MM.1S (cell line): ENCODE data around the gene SNX21.

ENCODE experiments used
- DNase-seq: peaks from one replicate; pipeline ENCODE4 v3.0.0-alpha.2; 2015
- H2AFZ ChIP-seq: fragments of 300-600 bp; sonication (generic); 2 replicates; pipeline ENCODE4 v1.6.0; 2016; ENCODE audit warnings: antibody characterized with exemption, low read length
- H3F3A ChIP-seq: fragments of 300-600 bp; sonication (generic); 2 replicates; pipeline ENCODE4 v1.6.1; 2016; ENCODE audit warnings: mild to moderate bottlenecking, antibody characterized with exemption, low read length, moderate library complexity, mixed read lengths; ENCODE audit not compliant: insufficient read depth
- H3K27ac ChIP-seq: fragments of 300-600 bp; sonication (generic); 2 replicates; pipeline ENCODE4 v1.5.1; 2016; ENCODE audit warnings: mild to moderate bottlenecking, low read length
- H3K27me3 ChIP-seq: fragments of 300-600 bp; sonication (generic); replicated peaks from 2 replicates; pipeline ENCODE4 v1.6.0; 2016; ENCODE audit warnings: low read length; ENCODE audit not compliant: insufficient read depth
- H3K36me3 ChIP-seq: fragments of 300-600 bp; sonication (generic); replicated peaks from 2 replicates; pipeline ENCODE4 v1.6.1; 2016; ENCODE audit warnings: mild to moderate bottlenecking, low read length, mixed read lengths; ENCODE audit not compliant: insufficient read depth
- H3K4me1 ChIP-seq: fragments of 300-600 bp; sonication (generic); 2 replicates; pipeline ENCODE4 v1.6.1; 2016; ENCODE audit warnings: low read length, mixed read lengths
- H3K4me2 ChIP-seq: fragments of 300-600 bp; sonication (generic); 2 replicates; pipeline ENCODE4 v1.6.0; 2016; ENCODE audit warnings: low read depth, low read length
- H3K4me3 ChIP-seq: fragments of 300-600 bp; sonication (generic); 2 replicates; pipeline ENCODE4 v1.5.1; 2016; ENCODE audit warnings: low read length, mixed read lengths
- H3K79me2 ChIP-seq: fragments of 300-600 bp; sonication (generic); 2 replicates; pipeline ENCODE4 v1.6.1; 2016; ENCODE audit warnings: mixed run types, low read length, mixed read lengths
- H3K9ac ChIP-seq: fragments of 300-600 bp; sonication (generic); 2 replicates; pipeline ENCODE4 v1.6.1; 2016; ENCODE audit warnings: low read length, mixed read lengths
- H3K9me2 ChIP-seq: fragments of 300-600 bp; sonication (generic); replicated peaks from 2 replicates; pipeline ENCODE4 v1.6.1; 2016; ENCODE audit warnings: mild to moderate bottlenecking, low read length, mixed read lengths; ENCODE audit not compliant: insufficient read depth
- H3K9me3 ChIP-seq: fragments of 300-600 bp; sonication (generic); replicated peaks from 2 replicates; pipeline ENCODE4 v1.6.1; 2016; ENCODE audit warnings: mild to moderate bottlenecking, low read length, mixed read lengths; ENCODE audit not compliant: insufficient read depth
- H4K20me1 ChIP-seq: fragments of 300-600 bp; sonication (generic); 2 replicates; pipeline ENCODE4 v1.6.1; 2016; ENCODE audit warnings: mild to moderate bottlenecking, low read length, moderate library complexity, mixed read lengths; ENCODE audit not compliant: insufficient read depth
- CTCF ChIP-seq: fragments of 300-600 bp; sonication (generic); IDR thresholded peaks from 2 replicates; pipeline ENCODE4 v1.5.1; 2016; ENCODE audit warnings: antibody characterized with exemption, low read length, mixed read lengths
- EZH2 ChIP-seq: fragments of 300-600 bp; sonication (generic); optimal IDR thresholded peaks from 2 replicates; pipeline ENCODE3; 2017; ENCODE audit warnings: low read depth, mild to moderate bottlenecking, antibody characterized with exemption, low read length, mixed read lengths
- EZH2phosphoT487 ChIP-seq: fragments of 300-600 bp; sonication (generic); IDR thresholded peaks from 2 replicates; pipeline ENCODE4 v1.6.1; 2018; ENCODE audit warnings: antibody characterized with exemption, low read length

The SNX21 gene

DNA sequence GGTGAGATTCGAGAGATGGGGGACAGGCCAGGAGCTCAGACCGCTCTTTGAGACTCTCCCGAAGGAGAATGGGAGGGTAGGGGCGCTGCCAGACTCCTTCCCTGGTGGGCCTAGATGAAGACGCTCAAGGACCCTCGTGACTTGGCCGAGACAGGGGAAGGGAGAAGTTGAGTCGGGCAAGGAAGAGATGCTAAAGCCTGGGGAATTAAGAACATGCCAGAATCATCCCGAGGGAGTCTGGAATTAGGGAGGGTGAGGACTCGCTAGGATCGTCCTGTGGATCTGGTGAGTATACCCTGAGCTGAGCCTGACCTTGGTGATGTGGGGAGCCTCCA is 20.6 kb upstream of the SNX21 start:
- no peak for DNase-seq
- peak overlapping the region; percentile 76 for H2AFZ ChIP-seq
- H3K79me2 ChIP-seq: peaks cover 19% of the 10 kb centered on the region
- peak overlapping the region; percentile 67 for H3K4me2 ChIP-seq
- TF ChIP-seq EZH2phosphoT487: no peak
- TF ChIP-seq EZH2: no peak
- TF ChIP-seq CTCF: no peak
- peaks cover 14% of the 10 kb centered on the region for H3F3A ChIP-seq
- H3K36me3 ChIP-seq: 0 out of 2 replicates have a peak, but pooled peaks cover 3% of the 10 kb centered on the region
- no peaks in the 10 kb centered on the region for H3K9me3 ChIP-seq
- H3K27ac ChIP-seq: peak overlapping the region; percentile 13; the same call in 1 of the 2 replicates
- peak overlapping the region; percentile 80 for H3K9ac ChIP-seq
- peak overlapping the region; percentile 83 for H3K4me3 ChIP-seq
- H3K4me1 ChIP-seq: no peaks in the 10 kb centered on the region
- no peaks in the 10 kb centered on the region for H4K20me1 ChIP-seq
- no peaks in the 10 kb centered on the region for H3K9me2 ChIP-seq
- no peaks in the 10 kb centered on the region for H3K27me3 ChIP-seq

DNA sequence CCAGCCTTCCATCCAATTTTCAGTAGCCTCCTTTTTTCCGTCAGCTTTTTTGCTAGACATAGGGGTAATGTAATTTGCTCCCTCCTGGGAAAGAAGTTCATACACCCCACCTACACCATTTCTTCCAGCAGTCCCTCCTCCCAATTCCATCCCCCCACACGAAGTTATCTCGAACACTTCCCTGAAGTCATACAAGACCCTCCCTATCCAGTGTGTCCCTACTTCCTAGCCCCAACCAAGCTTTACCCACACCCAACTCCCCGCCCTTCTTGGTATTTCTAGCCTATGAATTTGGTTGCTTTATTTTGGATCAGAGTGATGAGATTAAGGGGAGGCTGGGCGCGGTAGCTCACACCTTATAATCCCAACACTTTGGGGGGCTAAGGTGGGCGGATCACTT is 20.1 kb upstream of the SNX21 start:
- Histone ChIP-seq H3K9me3 (no peaks in the 10 kb centered on the region), H3K4me3 (peak overlapping the region; percentile 83), H3K27ac (no peak overlapping the region), H3F3A (peaks cover 19% of the 10 kb centered on the region), H3K79me2 (peaks cover 19% of the 10 kb centered on the region), H3K9me2 (no peaks in the 10 kb centered on the region), H3K9ac (peak overlapping the region; percentile 80), H3K27me3 (no peaks in the 10 kb centered on the region), H3K36me3 (0 out of 2 replicates have a peak, but pooled peaks cover 3% of the 10 kb centered on the region), H4K20me1 (no peaks in the 10 kb centered on the region), H3K4me1 (no peaks in the 10 kb centered on the region), H3K4me2 (peak overlapping the region; percentile 67), H2AFZ (0 out of 2 replicates have a peak overlapping the region, but pooled peaks have one; percentile 76)
- no peak for TF ChIP-seq EZH2
- no peak for TF ChIP-seq CTCF
- DNase-seq: no peak

- Histone ChIP-seq H3K36me3 (0 out of 2 replicates have a peak, but pooled peaks cover 3% of the 10 kb centered on the region), H2AFZ (no peak overlapping the region), H3K9me2 (no peaks in the 10 kb centered on the region), H3K4me2 (no peak overlapping the region), H3K4me3 (no peak overlapping the region), H3K27me3 (no peaks in the 10 kb centered on the region), H3K79me2 (peaks cover 19% of the 10 kb centered on the region), H3F3A (peaks cover 19% of the 10 kb centered on the region), H3K4me1 (no peaks in the 10 kb centered on the region), H3K9ac (no peak overlapping the region), H3K9me3 (no peaks in the 10 kb centered on the region), H4K20me1 (no peaks in the 10 kb centered on the region), H3K27ac (no peak overlapping the region)
- DNase-seq: no peak
- TF ChIP-seq CTCF (no peak), EZH2 (no peak), EZH2phosphoT487 (no peak)
Measured at GRCh38 chr20:45814314-45814713, 19.3 kb upstream of the SNX21 start.
